ENCODE data around the gene CSF1R.

DNA sequence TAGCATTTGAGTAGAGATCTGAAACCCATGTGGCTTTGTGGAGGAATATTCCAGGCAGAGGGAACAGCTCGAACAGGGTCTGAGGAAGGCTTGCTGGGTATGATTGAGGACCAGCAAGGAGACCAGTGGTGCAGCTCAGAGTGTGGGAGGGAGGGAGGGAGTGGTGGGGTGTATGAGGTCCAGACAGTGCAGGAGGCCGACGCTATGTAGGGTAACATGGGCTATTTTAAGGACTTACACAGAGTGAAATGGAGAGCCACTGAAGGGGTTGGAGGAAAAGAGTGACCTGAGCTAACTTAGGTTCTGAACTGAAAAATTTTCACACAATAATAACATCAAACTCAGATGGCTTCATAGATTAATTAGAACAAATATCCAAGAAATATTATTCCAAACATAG is 43.9 kb downstream of the CSF1R start:
- TF ChIP-seq EZH2 (IDR thresholded peaks at IDR 0.05; ENCODE audit: low read length) = no peak
- TF ChIP-seq, protein P1, sequence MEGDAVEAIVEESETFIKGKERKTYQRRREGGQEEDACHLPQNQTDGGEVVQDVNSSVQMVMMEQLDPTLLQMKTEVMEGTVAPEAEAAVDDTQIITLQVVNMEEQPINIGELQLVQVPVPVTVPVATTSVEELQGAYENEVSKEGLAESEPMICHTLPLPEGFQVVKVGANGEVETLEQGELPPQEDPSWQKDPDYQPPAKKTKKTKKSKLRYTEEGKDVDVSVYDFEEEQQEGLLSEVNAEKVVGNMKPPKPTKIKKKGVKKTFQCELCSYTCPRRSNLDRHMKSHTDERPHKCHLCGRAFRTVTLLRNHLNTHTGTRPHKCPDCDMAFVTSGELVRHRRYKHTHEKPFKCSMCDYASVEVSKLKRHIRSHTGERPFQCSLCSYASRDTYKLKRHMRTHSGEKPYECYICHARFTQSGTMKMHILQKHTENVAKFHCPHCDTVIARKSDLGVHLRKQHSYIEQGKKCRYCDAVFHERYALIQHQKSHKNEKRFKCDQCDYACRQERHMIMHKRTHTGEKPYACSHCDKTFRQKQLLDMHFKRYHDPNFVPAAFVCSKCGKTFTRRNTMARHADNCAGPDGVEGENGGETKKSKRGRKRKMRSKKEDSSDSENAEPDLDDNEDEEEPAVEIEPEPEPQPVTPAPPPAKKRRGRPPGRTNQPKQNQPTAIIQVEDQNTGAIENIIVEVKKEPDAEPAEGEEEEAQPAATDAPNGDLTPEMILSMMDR (optimal IDR thresholded peaks at IDR 0.05 in 1 of 3, IDR thresholded peaks at IDR 0.05 in 1 of 3, conservative IDR thresholded peaks at IDR 0.05 in 1 of 3; ENCODE audit: extremely low read depth in 1 of 3, insufficient read depth in 2 of 3, low read length in 3 of 3) = no peak
